GM18861 (cell line): Measurements from ENCODE around the gene NEK1.
"Not testable (repeated sequence)": the region's sequence is repeated elsewhere in the genome, so short reads cannot be mapped to it uniquely, and the experiment has no call there.

Source experiments
- ATAC-seq: cut with Tn5 transposase; IDR thresholded peaks from one replicate; pipeline ENCODE4 v1.9.1; 2021; ENCODE audit not compliant: unreplicated experiment

The NEK1 gene

GRCh38 chr4:169437299-169438047 is 174.9 kb downstream of the NEK1 start:
- peak; percentile 77 for ATAC-seq

GRCh38 chr4:169436734-169437133 is 175.6 kb downstream of the NEK1 start:
- no peak for ATAC-seq

DNA sequence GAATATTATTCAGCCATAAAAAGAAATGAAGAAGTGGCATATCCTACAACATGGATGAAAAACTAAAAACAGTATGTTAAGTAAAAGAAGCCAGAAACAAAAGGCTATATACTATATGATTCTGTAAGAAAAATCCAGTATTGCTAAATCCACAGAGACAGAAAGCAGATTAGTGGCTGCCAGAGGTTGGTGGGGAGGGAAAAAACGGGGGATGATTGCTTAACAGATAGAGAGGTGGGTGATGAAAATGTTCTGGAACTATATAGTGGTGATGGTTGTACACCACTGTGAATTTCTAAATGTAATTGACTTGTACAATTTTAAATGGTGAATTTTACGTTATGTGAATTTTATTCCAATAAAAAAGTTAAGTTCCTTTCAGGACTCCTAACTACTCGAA is 184.0 kb downstream of the NEK1 start:
- ATAC-seq, result no peak

DNA sequence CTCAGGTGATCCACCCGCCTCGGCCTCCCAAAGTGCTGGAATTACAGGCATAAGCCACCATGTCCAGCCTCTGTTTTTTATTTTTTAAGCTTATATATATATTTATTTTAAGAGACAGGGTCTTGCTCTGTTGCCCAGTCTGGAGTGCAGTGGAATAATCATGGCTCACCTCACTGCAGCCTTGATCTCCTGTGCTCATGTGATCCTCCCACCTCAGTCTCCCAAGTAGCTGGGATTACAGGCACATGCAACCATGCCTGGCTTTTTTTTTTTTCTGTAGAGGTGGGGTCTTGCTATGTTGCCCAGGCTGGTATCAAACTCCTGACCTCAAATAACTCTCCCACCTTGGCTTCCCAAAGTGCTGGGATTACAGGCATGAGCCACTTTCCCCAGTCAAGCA is 184.7 kb downstream of the NEK1 start:
- ATAC-seq, result not testable (repeated sequence)

- no peak for ATAC-seq
Observed at GRCh38 chr4:169420291-169420690, 192.1 kb downstream of the NEK1 start.

GRCh38 chr4:169418846-169419245 is 193.5 kb downstream of the NEK1 start:
- no peak for ATAC-seq

DNA sequence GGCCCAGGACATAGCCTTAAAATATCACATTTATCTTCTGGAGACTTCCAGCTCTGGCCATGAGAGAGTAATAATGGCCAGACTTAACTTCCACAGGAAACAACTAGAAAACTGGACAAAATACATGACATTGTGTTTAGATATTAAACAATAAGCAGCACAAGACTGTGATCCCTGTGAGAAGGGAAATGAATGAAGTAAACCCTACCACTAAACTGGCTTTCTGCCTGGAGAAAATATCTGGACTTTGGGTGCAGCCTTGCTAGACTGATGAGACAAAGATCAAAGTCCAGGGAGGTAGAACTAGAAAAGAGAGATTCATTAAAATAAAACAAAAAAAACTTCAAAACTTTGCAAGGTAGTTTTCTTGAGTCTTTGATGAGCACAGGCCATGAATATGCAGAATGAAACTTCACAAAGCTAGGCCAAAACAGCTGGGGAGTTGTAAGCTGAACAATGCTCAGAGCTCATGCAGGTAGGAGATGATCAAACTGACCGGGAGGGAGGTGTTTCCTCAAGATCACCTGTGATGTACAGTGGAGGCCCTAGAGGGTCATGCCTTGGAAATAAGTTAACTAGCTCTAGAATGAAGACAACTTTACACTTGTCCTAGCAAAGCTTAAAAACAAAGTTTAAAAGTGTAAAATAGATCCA is 194.6 kb downstream of the NEK1 start:
- ATAC-seq, result no peak

DNA sequence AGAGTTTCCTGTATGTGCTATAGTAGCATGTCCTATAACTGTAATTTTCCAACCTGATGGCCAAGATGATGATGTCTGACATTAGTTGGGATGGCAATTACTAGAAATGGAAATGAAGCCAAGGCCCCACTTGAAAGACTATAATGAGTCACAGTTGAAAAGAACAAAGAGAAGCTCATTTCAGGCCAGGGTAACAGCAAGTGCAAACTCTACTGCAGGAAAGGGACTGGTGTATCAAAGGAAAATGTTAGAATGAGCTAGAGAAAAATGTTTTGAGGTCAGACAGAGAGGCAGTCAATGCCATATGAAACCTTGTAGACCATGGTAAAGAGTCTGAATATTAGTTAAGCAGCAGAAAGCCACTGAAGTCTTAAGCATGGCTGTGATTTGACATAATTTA is 195.4 kb downstream of the NEK1 start:
- peak; percentile 53 for ATAC-seq

DNA sequence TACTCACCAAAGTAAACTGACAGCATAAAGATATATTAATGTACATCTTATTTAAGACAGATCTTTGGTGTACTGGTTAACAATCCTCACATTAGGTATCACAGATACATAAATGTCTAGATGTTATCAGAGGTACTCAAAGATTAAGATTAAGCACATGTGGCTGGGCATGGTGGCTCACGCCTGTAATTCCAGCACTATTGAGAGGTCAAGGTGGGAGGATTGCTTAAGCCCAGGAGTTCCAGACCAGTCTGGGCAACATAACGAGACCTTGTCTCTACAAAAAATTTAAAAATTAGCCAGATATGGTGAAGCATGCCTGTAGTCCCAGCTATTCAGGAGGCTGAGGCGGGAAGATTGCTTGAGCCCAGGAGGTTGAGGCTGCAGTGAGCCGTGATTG is 195.9 kb downstream of the NEK1 start:
- ATAC-seq, result no peak

DNA sequence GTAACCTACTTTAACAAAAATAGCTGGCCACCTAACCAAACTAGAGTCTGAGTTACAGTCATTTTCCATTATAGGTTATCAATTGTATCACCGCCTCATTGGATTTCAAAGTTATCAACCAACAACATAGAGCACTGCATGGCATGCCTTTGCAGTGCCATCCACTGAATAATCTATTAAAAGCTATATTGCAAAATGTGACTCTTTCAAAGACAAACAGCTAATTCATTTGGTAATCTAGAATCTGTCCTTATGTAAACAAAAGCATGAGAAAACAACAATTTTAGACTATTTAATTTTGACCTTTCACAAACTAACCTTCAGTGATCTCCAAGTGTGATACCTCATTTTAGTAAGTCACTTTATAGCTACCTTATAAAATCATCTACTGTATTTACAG is 197.5 kb downstream of the NEK1 start:
- ATAC-seq, result no peak

DNA sequence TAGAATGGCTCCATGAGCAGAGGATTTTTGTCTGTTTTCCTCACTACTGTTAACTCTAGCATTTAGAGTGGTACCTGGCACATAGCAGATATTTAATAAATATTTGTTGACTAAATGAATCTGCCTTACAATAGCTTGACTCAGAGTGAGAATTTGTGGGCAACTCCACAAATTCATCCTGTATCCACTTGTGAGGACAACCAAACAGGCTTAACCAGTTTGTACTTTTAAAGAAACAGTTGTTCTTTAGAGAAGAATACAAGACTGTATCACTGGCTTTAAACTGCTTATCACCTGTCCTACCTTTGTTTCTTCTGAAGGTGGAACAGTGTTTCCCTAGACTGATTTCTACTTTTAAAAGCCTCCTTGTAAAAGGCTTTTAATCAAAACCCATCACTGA is 200.3 kb downstream of the NEK1 start:
- ATAC-seq, result no peak

GRCh38 chr4:169410839-169411770 is 201.3 kb downstream of the NEK1 start:
- peak; percentile 98 for ATAC-seq

GRCh38 chr4:169407217-169407845 is 205.1 kb downstream of the NEK1 start:
- no peak for ATAC-seq

DNA sequence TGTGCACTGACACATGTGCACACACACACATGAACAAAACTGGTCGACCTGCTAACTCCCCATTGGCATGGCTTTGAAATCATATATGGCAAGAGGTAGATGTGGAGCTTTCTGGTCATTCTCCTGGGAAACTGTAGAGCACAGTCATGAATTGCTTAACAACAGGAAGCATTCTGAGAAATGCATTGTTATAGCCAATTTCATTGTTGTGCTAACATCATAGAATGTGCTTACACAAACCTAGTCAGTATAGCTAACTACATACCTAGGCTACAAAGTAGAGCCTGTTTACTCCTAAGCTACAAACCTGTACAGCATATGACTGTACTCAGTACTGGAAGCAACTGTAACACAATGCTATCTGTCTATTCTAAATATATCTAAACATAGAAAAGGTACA is 207.4 kb downstream of the NEK1 start:
- no peak for ATAC-seq

GRCh38 chr4:169400832-169401231 is 211.6 kb downstream of the NEK1 start:
- ATAC-seq, result no peak

GRCh38 chr4:169399976-169400767 is 212.2 kb downstream of the NEK1 start:
- peak; percentile 68 for ATAC-seq

DNA sequence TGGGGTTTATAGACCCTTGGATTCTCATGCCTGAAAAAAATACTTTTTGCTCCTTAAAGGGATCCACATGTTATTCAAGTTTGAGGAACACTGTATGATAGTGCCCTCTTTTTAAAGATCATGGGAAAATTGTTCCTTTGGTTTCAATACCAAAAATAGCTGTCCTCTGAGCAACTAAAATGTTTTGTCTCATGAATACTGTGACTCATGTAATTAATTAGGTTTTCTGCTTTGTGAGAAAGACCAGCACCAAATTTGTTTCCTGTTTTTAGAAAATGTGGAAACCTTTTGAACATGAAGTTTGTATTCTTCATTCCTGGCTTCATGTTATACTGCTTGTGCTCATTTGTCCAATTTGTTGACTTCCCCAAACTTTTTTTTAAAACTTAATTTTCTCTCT is 214.1 kb downstream of the NEK1 start:
- ATAC-seq, result no peak

- ATAC-seq, result no peak
Observed at GRCh38 chr4:169397762-169398161, 214.6 kb downstream of the NEK1 start.

GRCh38 chr4:169385376-169385775 is 227.0 kb downstream of the NEK1 start:
- no peak for ATAC-seq

DNA sequence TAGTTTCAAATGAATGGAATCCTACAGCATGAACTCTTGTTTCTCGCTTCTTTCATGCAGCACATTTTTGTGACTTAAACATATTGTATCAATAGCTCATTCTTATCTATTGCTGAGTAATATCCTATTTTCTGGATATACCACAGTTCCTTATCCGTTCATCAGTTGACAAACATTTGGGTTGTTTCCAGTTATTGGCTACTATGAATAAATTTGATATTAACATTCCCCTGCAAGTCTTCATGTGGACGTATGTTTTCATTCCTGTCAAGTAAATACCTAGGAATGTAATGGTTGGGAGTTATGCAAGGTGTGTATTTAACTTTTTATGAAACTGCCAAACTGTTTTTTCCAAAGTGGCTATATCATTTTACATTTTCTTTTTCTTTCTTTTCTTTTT is 227.6 kb downstream of the NEK1 start:
- no peak for ATAC-seq
